OCI-LY7 (cell line): ENCODE data around the gene MDFIC.

Source experiments
- CTCF ChIP-seq: fragments of 200-600 bp; sonication (generic); conservative IDR thresholded peaks from 2 replicates; pipeline ENCODE4 v1.5.1; 2014; ENCODE audit warnings: mild to moderate bottlenecking, antibody characterized with exemption, low read length, moderate library complexity, mixed read lengths
- EZH2phosphoT487 ChIP-seq: fragments of 200-600 bp; sonication (generic); IDR thresholded peaks from 2 replicates; pipeline ENCODE4 v1.6.1; 2018; ENCODE audit warnings: low read depth, borderline replicate concordance, mild to moderate bottlenecking, mixed run types, antibody characterized with exemption, low read length, moderate library complexity, mixed read lengths

- TF ChIP-seq CTCF = no peak
- TF ChIP-seq EZH2phosphoT487 = no peak
These were observed 59.4 kb downstream of the MDFIC start for GRCh38 chr7:114981323-114981722.
